Keratinocyte (primary cell): Measurements from ENCODE around the gene MYO1H. TPM values are rescaled to one million over a fixed set of nuclear protein-coding genes. Genes with fewer than 3 reads are reported as not detected.

Experiments
- DNase-seq: peaks from one replicate; pipeline ENCODE4 v3.0.0-alpha.2; 2011; ENCODE audit warnings: low read depth, missing footprints, low spot score
- FAIRE-seq: peaks from 2 replicates; lab custom pipeline; 2011; peaks lifted over from hg19 to GRCh38; lab: Jason Lieb, UNC
- H2AFZ ChIP-seq: 2 replicates; pipeline ENCODE4 v1.6.0; 2012; ENCODE audit warnings: low read length, control low read depth, inconsistent platforms; ENCODE audit not compliant: control insufficient read depth
- H3K27ac ChIP-seq: 2 replicates; pipeline ENCODE4 v1.5.1; 2011; ENCODE audit warnings: low read length; ENCODE audit not compliant: control insufficient read depth, insufficient read depth
- H3K27me3 ChIP-seq: 3 replicates; pipeline ENCODE4 v1.6.0; 2011; ENCODE audit warnings: low read length; ENCODE audit not compliant: control insufficient read depth, insufficient read depth; ENCODE audit errors: extremely low read depth
- H3K36me3 ChIP-seq, 2 experiments: 2 replicates in 1 of 2; 3 replicates in 1 of 2; pipeline ENCODE4 v1.5.1; 2011; ENCODE audit warnings: low read length in 2 of 2, mild to moderate bottlenecking in 1 of 2; ENCODE audit not compliant: control insufficient read depth in 2 of 2, insufficient read depth in 2 of 2; ENCODE audit errors: extremely low read depth in 1 of 2
- H3K4me1 ChIP-seq: 3 replicates; pipeline ENCODE4 v1.5.1; 2011; ENCODE audit warnings: low read length; ENCODE audit not compliant: control insufficient read depth, insufficient read depth; ENCODE audit errors: extremely low read depth
- H3K4me2 ChIP-seq: 3 replicates; pipeline ENCODE4 v1.6.0; 2011; ENCODE audit warnings: low read depth, low read length; ENCODE audit not compliant: control insufficient read depth, insufficient read depth; ENCODE audit errors: extremely low read depth
- H3K4me3 ChIP-seq, 3 experiments: fragments of 200-600 bp in 1 of 3; sonication (generic) in 1 of 3; 2 replicates in 2 of 3; 3 replicates in 1 of 3; pipeline ENCODE4 v1.5.1; 2011 to 2016; ENCODE audit warnings: low read length in 3 of 3, mild to moderate bottlenecking in 3 of 3, control low read depth in 2 of 3, inconsistent platforms in 1 of 3, low read depth in 1 of 3, mixed read lengths in 1 of 3, mixed run types in 1 of 3, moderate library complexity in 1 of 3; ENCODE audit not compliant: control insufficient read depth in 2 of 3, insufficient read depth in 2 of 3; ENCODE audit errors: extremely low read depth in 1 of 3
- H3K79me2 ChIP-seq: 2 replicates; pipeline ENCODE4 v1.6.0; 2012; ENCODE audit warnings: low read length; ENCODE audit not compliant: control insufficient read depth, insufficient read depth
- H3K9ac ChIP-seq: 3 replicates; pipeline ENCODE4 v1.6.0; 2011; ENCODE audit warnings: low read length; ENCODE audit not compliant: control insufficient read depth, insufficient read depth; ENCODE audit errors: extremely low read depth
- H3K9me1 ChIP-seq: 3 replicates; pipeline ENCODE4 v1.6.0; 2011; ENCODE audit warnings: low read length; ENCODE audit not compliant: control insufficient read depth, insufficient read depth; ENCODE audit errors: extremely low read depth
- H3K9me3 ChIP-seq: 2 replicates; pipeline ENCODE4 v1.5.1; 2012; ENCODE audit warnings: low read depth, low read length; ENCODE audit not compliant: control insufficient read depth
- H4K20me1 ChIP-seq: 3 replicates; pipeline ENCODE4 v1.6.0; 2011; ENCODE audit warnings: low read length; ENCODE audit not compliant: control insufficient read depth, insufficient read depth; ENCODE audit errors: extremely low read depth
- CTCF ChIP-seq, 3 experiments: IDR thresholded peaks in 1 of 3; conservative IDR thresholded peaks in 1 of 3; optimal IDR thresholded peaks in 1 of 3; 2 replicates in 2 of 3; 3 replicates in 1 of 3; pipeline versions ENCODE3 to v1.5.1; 2011; ENCODE audit warnings: low read length in 3 of 3, mild to moderate bottlenecking in 3 of 3, moderate library complexity in 2 of 3, control low read depth in 1 of 3, inconsistent platforms in 1 of 3; ENCODE audit not compliant: insufficient read depth in 2 of 3; ENCODE audit errors: extremely low read depth in 1 of 3
- EZH2 ChIP-seq: IDR thresholded peaks from one replicate; pipeline ENCODE4 v1.6.1; 2012; ENCODE audit warnings: inconsistent platforms, mild to moderate bottlenecking, low read length, moderate library complexity
- dilution Hi-C: fragments of 300-500 bp; cut with MboI; formaldehyde crosslinking; loops from one replicate; pipeline ENCODE4 v1.7.0; 2020; ENCODE audit warnings: low sequenced_read_pairs; ENCODE audit not compliant: extremely low pct_ligation_motif_present
- polyA plus RNA-seq, 5 experiments: library from polyadenylated mRNA; depleted of rRNA in 3 of 5; stranded (reverse) in 3 of 5; stranded (forward) in 1 of 5; unstranded in 1 of 5; fragments of >200 nt; gene quantifications; 1 replicate in 1 of 5; 2 replicates in 3 of 5; 3 replicates in 1 of 5; pipeline versions ENCODE4 v1.2.1 to v1.2.3, GENCODE V29; 2011 to 2012; ENCODE audit warnings: missing spikeins in 2 of 5, low read depth in 1 of 5, low replicate concordance in 1 of 5

Gene MYO1H
- polyA plus RNA-seq, 1 donor (not counting 4 experiments of a cell fraction or from before 2014, with no cell fraction given): not detected

GRCh38 chr12:109446869-109447268 is 99.2 kb downstream of the MYO1H start:
- no peak for FAIRE-seq
- Histone ChIP-seq H3K79me2 (peaks cover 15% of the 10 kb centered on the region), H2AFZ (no peak overlapping the region)

GRCh38 chr12:109447482-109447881 is 99.8 kb downstream of the MYO1H start:
- dilution Hi-C loops: no loop called here
- peaks cover 19% of the 10 kb centered on the region for H3K79me2 ChIP-seq
- no peak overlapping the region for H3K27ac ChIP-seq
- peaks cover 2% of the 10 kb centered on the region for H3K9me1 ChIP-seq
- no peaks in the 10 kb centered on the region for H3K9me3 ChIP-seq
- TF ChIP-seq CTCF (optimal IDR thresholded peaks at IDR 0.05 in 1 of 3, IDR thresholded peaks at IDR 0.05 in 1 of 3, conservative IDR thresholded peaks at IDR 0.05 in 1 of 3; ENCODE audit: extremely low read depth in 1 of 3, insufficient read depth in 2 of 3, low read length in 3 of 3): no peak
- no peak for TF ChIP-seq EZH2
- H2AFZ ChIP-seq: no peak overlapping the region
- peaks cover 4% of the 10 kb centered on the region for H4K20me1 ChIP-seq
- DNase-seq (no peak), FAIRE-seq (no peak)
- H3K27me3 ChIP-seq: no peaks in the 10 kb centered on the region
- H3K4me1 ChIP-seq: no peaks in the 10 kb centered on the region
- no peak overlapping the region for H3K4me2 ChIP-seq
- H3K4me3 ChIP-seq: no peak overlapping the region
- peaks cover 31 to 44% of the 10 kb centered on the region in 2 experiments for H3K36me3 ChIP-seq
- H3K9ac ChIP-seq: no peak overlapping the region

More at GRCh38 chr12:109446869-109447268, 99.2 kb downstream of the MYO1H start:
- Histone ChIP-seq H3K9me3 (no peaks in the 10 kb centered on the region), H3K4me3 (no peak overlapping the region), H3K9ac (no peak overlapping the region), H4K20me1 (peaks cover 4% of the 10 kb centered on the region), H3K27me3 (no peaks in the 10 kb centered on the region), H3K4me1 (no peaks in the 10 kb centered on the region), H3K27ac (no peak overlapping the region), H3K9me1 (peaks cover 2% of the 10 kb centered on the region), H3K4me2 (no peak overlapping the region), H3K36me3 (peaks cover 26 to 38% of the 10 kb centered on the region in 2 experiments)
- dilution Hi-C loops: no loop called here
- no peak for DNase-seq
- TF ChIP-seq EZH2 (no peak), CTCF (optimal IDR thresholded peaks at IDR 0.05 in 1 of 3, IDR thresholded peaks at IDR 0.05 in 1 of 3, conservative IDR thresholded peaks at IDR 0.05 in 1 of 3; ENCODE audit: extremely low read depth in 1 of 3, insufficient read depth in 2 of 3, low read length in 3 of 3) (no peak)
